ENCODE measurements around the gene CACNG8.

The CACNG8 gene

GRCh38 chr19:53965091-53965490 lies 2.4 kb downstream of the CACNG8 start:
- DNase-seq = no peak

GRCh38 chr19:53966931-53967330 lies 4.2 kb downstream of the CACNG8 start:
- no peak for DNase-seq

- no peak for DNase-seq
Measured at GRCh38 chr19:53969366-53969765, 6.6 kb downstream of the CACNG8 start.

GRCh38 chr19:53971673-53972072 lies 8.9 kb downstream of the CACNG8 start:
- DNase-seq = no peak

GRCh38 chr19:53977429-53977990 lies 14.8 kb downstream of the CACNG8 start:
- DNase-seq = no peak

GRCh38 chr19:53977991-53978731 lies 15.4 kb downstream of the CACNG8 start:
- DNase-seq = peak; percentile 31

GRCh38 chr19:53978975-53979801 lies 16.5 kb downstream of the CACNG8 start:
- DNase-seq = no peak

- no peak for DNase-seq
Measured at GRCh38 chr19:53980539-53981375, 18.0 kb downstream of the CACNG8 start.

- no peak for DNase-seq
Measured at GRCh38 chr19:53981376-53981951, 18.7 kb downstream of the CACNG8 start.

GRCh38 chr19:53982001-53982451 lies 19.3 kb downstream of the CACNG8 start:
- no peak for DNase-seq

- no peak for DNase-seq
Measured at GRCh38 chr19:53982611-53983010, 19.9 kb downstream of the CACNG8 start.

GRCh38 chr19:53983457-53984289 lies 20.9 kb downstream of the CACNG8 start:
- no peak for DNase-seq

GRCh38 chr19:53985863-53986262 lies 23.1 kb downstream of the CACNG8 start:
- no peak for DNase-seq

GRCh38 chr19:53988981-53989380 lies 26.2 kb downstream of the CACNG8 start:
- no peak for DNase-seq

- DNase-seq = no peak
Measured at GRCh38 chr19:53989600-53990533, 27.1 kb downstream of the CACNG8 start.

- DNase-seq = no peak
Measured at GRCh38 chr19:53991224-53992113, 28.7 kb downstream of the CACNG8 start, which contains the start of gene CACNG6. Gene CACNG6 (plus strand): TSS chr19:53991637. CDS start chr19:53992878, 1,241 bp downstream.

GRCh38 chr19:53992211-53992610 lies 29.5 kb downstream of the CACNG8 start:
- no peak for DNase-seq

GRCh38 chr19:53992815-53993214 lies 30.1 kb downstream of the CACNG8 start:
- no peak for DNase-seq

- no peak for DNase-seq
Measured at GRCh38 chr19:53993448-53993847, 30.7 kb downstream of the CACNG8 start.
